ENCODE results near the gene FAM124B.

GRCh38 chr2:224434618-224435017 lies 32.7 kb upstream of the FAM124B start:
- no peak for TF ChIP-seq POLR2A (IDR thresholded peaks at IDR 0.05)
- no peak for TF ChIP-seq CTCF (IDR thresholded peaks at IDR 0.05)
